GM12873 (cell line): ENCODE measurements around the gene UNC13C.

ENCODE experiments used
- TF ChIP-seq, protein P1 (sequence below): IDR thresholded peaks from 2 replicates; pipeline ENCODE4 v1.5.1; 2012; ENCODE audit warnings: low read depth, mild to moderate bottlenecking, moderate library complexity, low read length, control low read depth; ENCODE audit not compliant: insufficient read depth; ENCODE audit errors: missing control alignments

The UNC13C gene

DNA sequence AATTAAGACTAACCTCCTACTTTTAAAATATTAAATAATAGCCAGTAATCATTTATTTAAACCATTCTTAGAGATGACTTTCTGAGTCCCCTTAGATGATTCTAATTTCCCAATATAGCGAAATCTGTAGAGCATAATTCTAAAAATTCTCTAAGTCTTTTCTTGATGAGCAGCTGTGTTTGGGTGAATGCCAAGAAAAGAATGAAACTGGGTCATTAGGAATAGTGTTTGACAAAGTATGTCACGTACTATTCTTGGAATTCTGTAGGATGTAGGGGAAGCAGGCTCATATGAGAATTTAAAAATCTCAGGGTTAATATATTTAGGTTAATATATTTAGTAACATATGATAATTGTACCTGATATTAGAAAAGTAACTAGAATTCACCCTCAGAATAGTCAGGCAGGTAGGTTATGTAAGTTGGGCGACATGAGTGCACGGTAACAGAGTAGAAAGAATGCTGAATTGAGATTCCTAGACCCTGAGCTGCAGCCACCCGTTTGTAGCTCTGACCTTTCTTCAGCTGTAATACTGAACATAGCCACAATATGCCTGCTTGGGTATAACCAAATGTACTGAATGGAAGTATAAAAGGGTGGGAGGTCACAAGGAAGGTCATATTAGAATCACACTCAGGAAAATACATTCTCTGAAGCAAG is 524.3 kb downstream of the UNC13C start:
- TF ChIP-seq, protein P1, sequence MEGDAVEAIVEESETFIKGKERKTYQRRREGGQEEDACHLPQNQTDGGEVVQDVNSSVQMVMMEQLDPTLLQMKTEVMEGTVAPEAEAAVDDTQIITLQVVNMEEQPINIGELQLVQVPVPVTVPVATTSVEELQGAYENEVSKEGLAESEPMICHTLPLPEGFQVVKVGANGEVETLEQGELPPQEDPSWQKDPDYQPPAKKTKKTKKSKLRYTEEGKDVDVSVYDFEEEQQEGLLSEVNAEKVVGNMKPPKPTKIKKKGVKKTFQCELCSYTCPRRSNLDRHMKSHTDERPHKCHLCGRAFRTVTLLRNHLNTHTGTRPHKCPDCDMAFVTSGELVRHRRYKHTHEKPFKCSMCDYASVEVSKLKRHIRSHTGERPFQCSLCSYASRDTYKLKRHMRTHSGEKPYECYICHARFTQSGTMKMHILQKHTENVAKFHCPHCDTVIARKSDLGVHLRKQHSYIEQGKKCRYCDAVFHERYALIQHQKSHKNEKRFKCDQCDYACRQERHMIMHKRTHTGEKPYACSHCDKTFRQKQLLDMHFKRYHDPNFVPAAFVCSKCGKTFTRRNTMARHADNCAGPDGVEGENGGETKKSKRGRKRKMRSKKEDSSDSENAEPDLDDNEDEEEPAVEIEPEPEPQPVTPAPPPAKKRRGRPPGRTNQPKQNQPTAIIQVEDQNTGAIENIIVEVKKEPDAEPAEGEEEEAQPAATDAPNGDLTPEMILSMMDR, result no peak

DNA sequence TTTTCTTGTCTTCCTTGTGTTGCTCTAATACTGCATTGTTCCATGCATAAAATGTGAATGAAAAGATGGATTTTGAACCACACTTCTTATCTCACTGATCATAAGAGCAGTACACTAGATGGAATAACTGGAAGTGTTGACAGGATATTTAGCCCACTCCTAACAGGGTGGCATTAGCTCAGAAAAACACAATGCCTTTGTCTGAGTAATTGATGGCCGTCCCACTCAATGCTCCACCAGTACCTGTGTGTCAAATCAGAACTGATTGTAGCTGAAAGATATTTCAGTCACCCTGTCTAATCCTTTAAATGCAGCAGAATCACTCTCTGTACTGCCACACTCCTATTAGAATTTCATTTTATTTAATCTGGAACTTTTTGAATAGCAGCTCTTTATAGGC is 526.5 kb downstream of the UNC13C start:
- TF ChIP-seq, protein P1, result no peak

DNA sequence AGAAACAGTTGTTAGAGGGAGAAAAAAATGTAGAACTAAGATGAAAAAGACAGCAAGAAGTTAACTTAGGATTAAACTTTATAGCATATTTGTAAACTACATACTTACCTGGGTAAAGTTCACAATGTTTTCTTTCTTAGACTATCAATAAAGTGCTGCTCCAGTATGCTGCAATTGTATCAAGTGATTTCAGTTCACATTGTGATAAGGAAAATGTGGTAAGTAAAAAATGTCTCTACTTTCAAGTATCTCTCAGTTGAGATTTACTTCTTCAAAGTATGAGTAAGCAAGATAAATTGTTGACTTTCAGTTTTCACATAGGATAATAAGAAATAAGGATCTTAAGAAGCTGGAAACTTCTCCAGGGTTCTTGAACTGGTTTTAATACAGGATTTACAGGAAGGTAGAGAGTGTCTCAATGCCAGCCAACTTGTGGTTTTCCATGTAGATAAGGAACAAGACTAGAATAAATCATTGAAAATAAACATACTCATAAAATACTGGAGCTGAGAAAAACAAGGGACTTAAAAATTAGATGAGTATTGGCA is 528.8 kb downstream of the UNC13C start:
- TF ChIP-seq, protein P1, result no peak

DNA sequence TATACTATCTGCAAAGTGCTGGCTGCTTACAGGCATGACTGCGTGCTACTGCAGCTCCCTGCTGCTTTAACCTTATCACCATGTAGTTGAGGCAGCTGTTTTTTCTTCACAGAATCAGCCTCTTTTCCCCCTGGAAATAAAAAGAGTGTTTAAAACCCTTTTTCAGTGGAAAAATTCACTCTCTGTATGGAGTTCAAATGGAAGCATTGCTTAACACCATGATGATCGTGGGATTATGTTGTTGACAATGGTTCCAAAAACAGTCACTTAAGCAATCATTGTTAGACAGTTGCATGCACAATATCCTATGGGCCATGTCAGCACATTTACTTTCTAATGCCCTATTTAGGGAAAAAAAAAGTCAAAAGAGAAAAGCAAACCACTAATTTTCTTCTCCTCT is 536.4 kb downstream of the UNC13C start:
- TF ChIP-seq, protein P1, result no peak

DNA sequence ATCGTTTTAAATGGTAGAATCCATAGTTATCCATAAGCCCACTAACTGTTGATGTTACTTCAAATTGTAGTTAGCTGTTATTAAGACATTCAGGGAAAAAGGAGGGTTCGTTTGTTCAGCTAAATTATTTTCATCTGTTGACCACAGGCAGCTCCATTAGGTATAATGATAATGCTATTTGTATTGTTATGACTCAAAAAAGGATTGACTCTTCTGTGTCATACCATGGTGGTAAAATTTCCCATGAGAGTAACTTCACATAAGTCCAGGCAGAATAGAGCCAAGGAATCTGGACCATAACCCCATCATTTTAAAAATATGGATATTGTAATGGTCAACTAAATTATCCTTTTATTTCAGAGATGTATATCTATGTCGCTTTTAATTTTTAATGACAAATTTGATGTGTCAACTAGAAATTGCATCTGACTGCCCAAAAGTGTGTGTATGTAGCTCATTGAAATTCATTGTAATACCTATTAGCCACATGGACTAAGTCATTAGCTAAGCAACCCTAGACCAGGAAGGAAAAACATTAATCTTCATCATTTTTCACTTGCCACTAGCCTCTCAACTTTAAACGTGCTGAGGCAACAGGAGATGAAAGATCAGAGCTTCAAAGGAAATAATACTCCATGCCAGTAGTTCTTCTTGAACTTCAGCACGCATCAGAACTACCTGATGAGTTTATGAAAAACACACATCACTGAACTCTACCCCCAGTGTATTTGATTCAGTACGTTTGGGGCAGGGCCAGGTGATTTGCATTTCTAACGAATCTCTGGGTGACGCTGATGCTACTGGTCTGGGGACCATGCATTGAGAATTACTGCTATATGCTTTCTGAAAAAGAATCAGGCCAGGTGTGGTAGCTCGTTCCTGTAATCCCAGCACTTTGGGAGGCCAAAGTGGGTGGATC is 537.7 kb downstream of the UNC13C start:
- TF ChIP-seq, protein P1, result no peak

DNA sequence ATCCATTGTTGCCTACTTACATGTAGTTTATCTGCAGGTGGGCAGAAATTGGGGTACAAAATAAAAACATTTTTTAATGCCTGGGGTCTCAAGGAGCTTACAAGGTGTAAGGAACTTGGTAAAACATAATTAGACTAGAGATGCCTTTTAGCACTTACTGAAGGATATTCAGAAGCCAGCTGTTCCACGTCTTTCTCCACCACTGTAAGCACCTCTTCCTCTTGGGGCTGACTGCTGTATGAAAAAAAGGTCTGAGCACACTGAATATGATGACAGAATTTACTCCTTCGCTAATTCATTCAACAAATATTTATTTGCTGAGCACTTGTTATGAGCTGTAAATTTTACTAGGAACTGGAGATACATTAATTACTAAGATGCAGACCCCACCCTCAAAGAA is 539.1 kb downstream of the UNC13C start:
- TF ChIP-seq, protein P1, result no peak
